ENCODE measurements around the gene ZBTB43.

DNA sequence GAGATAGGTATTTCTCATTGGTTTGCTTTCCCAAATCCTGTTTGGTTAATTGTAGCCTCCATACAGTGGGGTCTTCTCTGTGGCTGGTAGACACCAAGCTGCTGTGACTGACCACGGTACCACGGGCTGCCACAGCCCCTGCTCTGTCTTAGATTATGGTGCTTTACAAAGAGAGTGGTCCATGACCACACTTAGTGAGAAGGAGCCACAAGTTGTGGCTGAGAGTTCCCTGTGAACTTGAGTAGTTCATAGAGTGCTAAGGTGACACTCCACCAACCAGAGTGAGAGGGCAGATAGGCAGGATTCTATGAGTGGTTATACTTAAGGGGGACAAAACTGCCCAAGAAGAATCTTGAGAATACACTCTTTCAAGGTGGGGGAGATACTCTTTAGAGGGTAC lies 29.8 kb downstream of the ZBTB43 start:
- TF ChIP-seq RAD21 (conservative IDR thresholded peaks at IDR 0.05) (no peak), EZH2 (IDR thresholded peaks at IDR 0.05; ENCODE audit: borderline replicate concordance, insufficient read depth, low read length, poor library complexity, severe bottlenecking) (no peak), EP300 (conservative IDR thresholded peaks at IDR 0.05; ENCODE audit: poor library complexity, severe bottlenecking) (no peak), SMC3 (conservative IDR thresholded peaks at IDR 0.05; ENCODE audit: poor library complexity) (no peak), POLR2AphosphoS5 (IDR thresholded peaks at IDR 0.05) (no peak), TAF1 (IDR thresholded peaks at IDR 0.05; ENCODE audit: low read depth) (no peak)
- TF ChIP-seq, protein P1, sequence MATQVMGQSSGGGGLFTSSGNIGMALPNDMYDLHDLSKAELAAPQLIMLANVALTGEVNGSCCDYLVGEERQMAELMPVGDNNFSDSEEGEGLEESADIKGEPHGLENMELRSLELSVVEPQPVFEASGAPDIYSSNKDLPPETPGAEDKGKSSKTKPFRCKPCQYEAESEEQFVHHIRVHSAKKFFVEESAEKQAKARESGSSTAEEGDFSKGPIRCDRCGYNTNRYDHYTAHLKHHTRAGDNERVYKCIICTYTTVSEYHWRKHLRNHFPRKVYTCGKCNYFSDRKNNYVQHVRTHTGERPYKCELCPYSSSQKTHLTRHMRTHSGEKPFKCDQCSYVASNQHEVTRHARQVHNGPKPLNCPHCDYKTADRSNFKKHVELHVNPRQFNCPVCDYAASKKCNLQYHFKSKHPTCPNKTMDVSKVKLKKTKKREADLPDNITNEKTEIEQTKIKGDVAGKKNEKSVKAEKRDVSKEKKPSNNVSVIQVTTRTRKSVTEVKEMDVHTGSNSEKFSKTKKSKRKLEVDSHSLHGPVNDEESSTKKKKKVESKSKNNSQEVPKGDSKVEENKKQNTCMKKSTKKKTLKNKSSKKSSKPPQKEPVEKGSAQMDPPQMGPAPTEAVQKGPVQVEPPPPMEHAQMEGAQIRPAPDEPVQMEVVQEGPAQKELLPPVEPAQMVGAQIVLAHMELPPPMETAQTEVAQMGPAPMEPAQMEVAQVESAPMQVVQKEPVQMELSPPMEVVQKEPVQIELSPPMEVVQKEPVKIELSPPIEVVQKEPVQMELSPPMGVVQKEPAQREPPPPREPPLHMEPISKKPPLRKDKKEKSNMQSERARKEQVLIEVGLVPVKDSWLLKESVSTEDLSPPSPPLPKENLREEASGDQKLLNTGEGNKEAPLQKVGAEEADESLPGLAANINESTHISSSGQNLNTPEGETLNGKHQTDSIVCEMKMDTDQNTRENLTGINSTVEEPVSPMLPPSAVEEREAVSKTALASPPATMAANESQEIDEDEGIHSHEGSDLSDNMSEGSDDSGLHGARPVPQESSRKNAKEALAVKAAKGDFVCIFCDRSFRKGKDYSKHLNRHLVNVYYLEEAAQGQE (IDR thresholded peaks at IDR 0.05; ENCODE audit: borderline replicate concordance): no peak
- TF ChIP-seq, protein P2, sequence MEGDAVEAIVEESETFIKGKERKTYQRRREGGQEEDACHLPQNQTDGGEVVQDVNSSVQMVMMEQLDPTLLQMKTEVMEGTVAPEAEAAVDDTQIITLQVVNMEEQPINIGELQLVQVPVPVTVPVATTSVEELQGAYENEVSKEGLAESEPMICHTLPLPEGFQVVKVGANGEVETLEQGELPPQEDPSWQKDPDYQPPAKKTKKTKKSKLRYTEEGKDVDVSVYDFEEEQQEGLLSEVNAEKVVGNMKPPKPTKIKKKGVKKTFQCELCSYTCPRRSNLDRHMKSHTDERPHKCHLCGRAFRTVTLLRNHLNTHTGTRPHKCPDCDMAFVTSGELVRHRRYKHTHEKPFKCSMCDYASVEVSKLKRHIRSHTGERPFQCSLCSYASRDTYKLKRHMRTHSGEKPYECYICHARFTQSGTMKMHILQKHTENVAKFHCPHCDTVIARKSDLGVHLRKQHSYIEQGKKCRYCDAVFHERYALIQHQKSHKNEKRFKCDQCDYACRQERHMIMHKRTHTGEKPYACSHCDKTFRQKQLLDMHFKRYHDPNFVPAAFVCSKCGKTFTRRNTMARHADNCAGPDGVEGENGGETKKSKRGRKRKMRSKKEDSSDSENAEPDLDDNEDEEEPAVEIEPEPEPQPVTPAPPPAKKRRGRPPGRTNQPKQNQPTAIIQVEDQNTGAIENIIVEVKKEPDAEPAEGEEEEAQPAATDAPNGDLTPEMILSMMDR (IDR thresholded peaks at IDR 0.05; ENCODE audit: poor library complexity, severe bottlenecking): no peak

Measured in neural cell (in vitro differentiated cells).